Cardiac atrium fibroblast (primary cell): ENCODE measurements around the gene SLC15A3. TPM values are rescaled to one million over a fixed set of nuclear protein-coding genes. Genes with fewer than 3 reads are reported as not detected.

ENCODE experiments used
- total RNA-seq: library from RNA; depleted of rRNA; stranded (reverse); fragments of >200 nt; gene quantifications from 2 replicates; pipeline ENCODE4 v1.2.3, GENCODE V29; 2015

The SLC15A3 gene
- total RNA-seq = 7.6 and 16.0 TPM in 2 replicates

DNA sequence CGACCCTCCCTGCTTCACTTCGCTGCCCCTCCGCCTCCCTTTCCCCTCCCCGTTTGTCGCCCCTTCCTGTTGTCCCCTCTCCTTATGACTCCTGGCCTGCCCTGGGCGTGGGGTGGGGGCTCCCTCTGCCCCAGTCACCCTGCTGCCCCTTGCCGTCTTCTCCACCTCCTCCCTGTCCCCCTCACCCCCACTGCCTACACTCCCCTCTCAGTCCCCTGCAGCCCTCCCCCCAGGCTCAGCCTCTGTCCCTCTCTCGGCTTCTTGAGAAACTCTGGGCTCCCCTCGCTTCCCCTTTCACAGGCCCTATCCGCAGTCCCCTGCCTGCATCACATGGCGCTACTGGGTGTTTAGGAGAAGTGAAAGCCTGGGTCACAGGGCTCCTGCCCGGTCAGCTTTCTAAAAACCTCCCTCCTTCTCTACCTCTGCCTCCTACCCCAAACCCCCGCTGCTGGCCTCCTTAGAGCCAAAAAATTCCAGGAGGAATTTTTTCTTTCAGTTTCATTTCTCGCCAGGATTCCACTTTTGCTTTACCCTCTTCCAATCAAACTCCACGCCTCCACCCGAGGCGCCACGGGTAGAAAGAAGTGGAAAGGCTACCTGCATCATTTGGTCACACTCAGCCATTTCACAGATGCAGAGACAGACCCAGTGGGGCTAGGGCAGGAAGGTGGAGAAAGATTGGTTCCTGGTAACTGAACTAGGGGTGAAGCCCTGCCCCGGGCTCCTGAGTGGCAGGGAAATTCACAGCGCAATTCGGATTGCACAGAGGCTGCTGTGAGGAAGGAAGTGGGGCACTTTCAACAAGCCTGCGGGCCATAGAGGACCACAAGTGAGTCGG lies at the start of gene SLC15A3:
Gene SLC15A3, minus strand, starts transcription at position 273 of the 838 bp plus-strand sequence. CDS start 625 bp downstream, outside the sequence.

GRCh38 chr11:60971520-60971919 lies 19.5 kb upstream of the SLC15A3 start, which contains the start of gene CD6:
TSS of gene CD6 (plus strand) at chr11:60971680. CDS start at chr11:60971866, 186 bp downstream.

GRCh38 chr11:60924110-60924905 lies 27.7 kb downstream of the SLC15A3 start, which contains the start of gene TMEM132A:
TSS of gene TMEM132A (plus strand) at chr11:60924460. CDS start at chr11:60924634, 174 bp downstream.

GRCh38 chr11:60913793-60914632 lies 38.0 kb downstream of the SLC15A3 start, which contains the start of gene TMEM109:
TSS of gene TMEM109 (plus strand) at chr11:60914158. CDS start at chr11:60919694, 5,536 bp downstream.

GRCh38 chr11:60906132-60906972 lies 45.6 kb downstream of the SLC15A3 start, which contains the start of gene PRPF19:
TSS of gene PRPF19 (minus strand) at chr11:60906585. CDS start at chr11:60906382, 203 bp downstream.

Other genes starting within 250 kb of the SLC15A3 start
- not detected in 2 replicates for gene MS4A18, start 227.5 kb downstream of the SLC15A3 start, total RNA-seq
- not detected in 2 replicates for gene MS4A15, start 195.3 kb downstream of the SLC15A3 start, total RNA-seq
- not detected in 2 replicates for gene MS4A10, start 166.8 kb downstream of the SLC15A3 start, total RNA-seq
- gene CCDC86, start 110.1 kb downstream of the SLC15A3 start, total RNA-seq = 20.6 and 26.2 TPM in 2 replicates
- gene PTGDR2, start 96.2 kb downstream of the SLC15A3 start, total RNA-seq = not detected in 2 replicates
- gene ZP1, start 84.6 kb downstream of the SLC15A3 start, total RNA-seq = 0.18 and 0.81 TPM in 2 replicates
- gene PRPF19, start 45.6 kb downstream of the SLC15A3 start, total RNA-seq = 48.6 and 52.4 TPM in 2 replicates
- gene TMEM109, start 38.0 kb downstream of the SLC15A3 start, total RNA-seq = 70.6 and 77.4 TPM in 2 replicates
- gene TMEM132A, start 27.7 kb downstream of the SLC15A3 start, total RNA-seq = 17.9 and 77.4 TPM in 2 replicates
- not detected in 2 replicates for gene CD6, start 19.5 kb upstream of the SLC15A3 start, total RNA-seq
- not detected in 2 replicates for gene CD5, start 150.3 kb upstream of the SLC15A3 start, total RNA-seq
- 10.5 and 12.0 TPM in 2 replicates for gene VPS37C, start 209.2 kb upstream of the SLC15A3 start, total RNA-seq